HepG2 (cell line): ENCODE results near the gene SLC25A10. TPM values are rescaled to one million over a fixed set of nuclear protein-coding genes. Genes with fewer than 3 reads are reported as not detected.

ENCODE experiments used
- CBX2 ChIP-seq, 2 experiments: fragments of 200-600 bp in 1 of 2; sonication (generic); formaldehyde crosslinking in 1 of 2; IDR thresholded peaks; 2 replicates each; pipeline versions ENCODE4 v1.7.0 to v1.8.1; 2018 to 2022; ENCODE audit warnings: low read depth in 2 of 2, low read length in 1 of 2, mild to moderate bottlenecking in 1 of 2, missing genetic modification reagents in 1 of 2
- CEBPB ChIP-seq: IDR thresholded peaks from 2 replicates; pipeline ENCODE4 v1.6.1; 2011; ENCODE audit warnings: low read depth, low read length, improper control_type of control experiment, borderline replicate concordance
- FIP1L1 ChIP-seq: fragments of 200-400 bp; formaldehyde crosslinking; IDR thresholded peaks from 2 replicates; pipeline ENCODE4 v1.6.1; 2018; ENCODE audit warnings: low read depth, mild to moderate bottlenecking, low read length, moderate library complexity, borderline replicate concordance; ENCODE audit not compliant: insufficient read depth
- HMG20B ChIP-seq: conservative IDR thresholded peaks from 2 replicates; pipeline ENCODE4 v1.6.1; 2016; ENCODE audit warnings: missing genetic modification reagents, missing compliant biosample characterization
- MAFK ChIP-seq, 2 experiments: IDR thresholded peaks in 1 of 2; conservative IDR thresholded peaks in 1 of 2; 2 replicates each; pipeline ENCODE4 v1.6.1; 2011; ENCODE audit warnings: improper control_type of control experiment in 2 of 2, low read length in 2 of 2
- POLR2A ChIP-seq, 2 experiments: IDR thresholded peaks; 2 replicates each; pipeline ENCODE4 v1.6.1; 2011; ENCODE audit warnings: low read depth in 2 of 2, low read length in 2 of 2, mild to moderate bottlenecking in 1 of 2, moderate library complexity in 1 of 2; ENCODE audit not compliant: insufficient read depth in 1 of 2
- RBM22 ChIP-seq: fragments of 200-400 bp; formaldehyde crosslinking; optimal IDR thresholded peaks from 2 replicates; pipeline ENCODE3; 2017; ENCODE audit warnings: mild to moderate bottlenecking, low read length, moderate library complexity
- SP140L ChIP-seq: sonication (generic); formaldehyde crosslinking; IDR thresholded peaks from 2 replicates; pipeline ENCODE4 v1.4.0; 2020; ENCODE audit warnings: missing genetic modification reagents, borderline replicate concordance
- TAF1 ChIP-seq: sonication (generic); formaldehyde crosslinking; IDR thresholded peaks from 2 replicates; pipeline ENCODE4 v1.4.0; 2020; ENCODE audit warnings: missing genetic modification reagents
- XBP1 ChIP-seq: sonication (generic); formaldehyde crosslinking; IDR thresholded peaks from 2 replicates; pipeline ENCODE4 v1.5.0; 2020; ENCODE audit warnings: missing genetic modification reagents
- YEATS2 ChIP-seq: sonication (generic); formaldehyde crosslinking; IDR thresholded peaks from 2 replicates; pipeline ENCODE4 v1.4.0; 2020; ENCODE audit warnings: missing genetic modification reagents, borderline replicate concordance
- ZBTB38 ChIP-seq: sonication (generic); formaldehyde crosslinking; IDR thresholded peaks from 2 replicates; pipeline ENCODE4 v1.5.1; 2020; ENCODE audit warnings: mild to moderate bottlenecking, missing genetic modification reagents
- ZC3H13 ChIP-seq: sonication (generic); formaldehyde crosslinking; IDR thresholded peaks from 2 replicates; pipeline ENCODE4 v1.8.1; 2023; ENCODE audit warnings: mild to moderate bottlenecking, missing genetic modification reagents, moderate library complexity
- ZNF138 ChIP-seq: sonication (generic); formaldehyde crosslinking; IDR thresholded peaks from 2 replicates; pipeline ENCODE4 v1.5.0; 2020; ENCODE audit warnings: mild to moderate bottlenecking, low read depth, missing genetic modification reagents
- ZNF441 ChIP-seq: sonication (generic); formaldehyde crosslinking; IDR thresholded peaks from 2 replicates; pipeline ENCODE4 v1.7.0; 2021; ENCODE audit warnings: missing genetic modification reagents, borderline replicate concordance
- ZNF468 ChIP-seq: sonication (generic); formaldehyde crosslinking; IDR thresholded peaks from 2 replicates; pipeline ENCODE4 v1.8.0; 2022; ENCODE audit warnings: mild to moderate bottlenecking, moderate library complexity, missing genetic modification reagents
- ZNF484 ChIP-seq: sonication (generic); formaldehyde crosslinking; IDR thresholded peaks from 2 replicates; pipeline ENCODE4 v1.5.1; 2020; ENCODE audit warnings: mild to moderate bottlenecking, low read depth, missing genetic modification reagents, borderline replicate concordance
- ZNF660 ChIP-seq: sonication (generic); formaldehyde crosslinking; IDR thresholded peaks from 2 replicates; pipeline ENCODE4 v1.5.1; 2020; ENCODE audit warnings: mild to moderate bottlenecking, low read depth, missing genetic modification reagents, borderline replicate concordance
- polyA plus RNA-seq, 8 experiments: library from polyadenylated mRNA; depleted of rRNA in 3 of 8; stranded (reverse) in 7 of 8; unstranded in 1 of 8; fragments of >200 nt; fragmentation: Illumina TruSeq in 4 of 8; extraction: Trizol in 4 of 8; gene quantifications; 2 replicates each; pipeline versions ENCODE4 v1.2.1 to v1.2.3, GENCODE V29; 2011 to 2016; ENCODE audit warnings: low read depth in 4 of 8, missing spikeins in 1 of 8, mixed read lengths in 1 of 8; ENCODE audit not compliant: insufficient read depth in 1 of 8
- total RNA-seq, 5 experiments: library from RNA; depleted of rRNA; stranded (reverse); fragments of >200 nt; fragmentation: Illumina TruSeq; extraction: Trizol; gene quantifications; 2 replicates each; pipeline ENCODE4 v1.2.3, GENCODE V29; 2016; ENCODE audit warnings: low read depth in 1 of 5
- TF ChIP-seq, protein P1 (sequence below): sonication (generic); formaldehyde crosslinking; IDR thresholded peaks from 2 replicates; pipeline ENCODE4 v1.4.0; 2020; ENCODE audit warnings: mild to moderate bottlenecking, missing genetic modification reagents
- TF ChIP-seq, protein P2 (sequence below): sonication (generic); formaldehyde crosslinking; IDR thresholded peaks from 2 replicates; pipeline ENCODE4 v1.5.1; 2020; ENCODE audit warnings: mild to moderate bottlenecking, missing genetic modification reagents, moderate library complexity
- TF ChIP-seq, protein P3 (sequence below): IDR thresholded peaks from 2 replicates; pipeline ENCODE4 v1.6.1; 2016; ENCODE audit warnings: missing biosample characterization, missing genetic modification reagents, low read depth

SLC25A10 gene
- total and polyA plus RNA-seq, 2 of the 13 experiments (the other 11 are each of a cell fraction or from before 2014, with no cell fraction given), result 46.5 to 140 TPM

DNA sequence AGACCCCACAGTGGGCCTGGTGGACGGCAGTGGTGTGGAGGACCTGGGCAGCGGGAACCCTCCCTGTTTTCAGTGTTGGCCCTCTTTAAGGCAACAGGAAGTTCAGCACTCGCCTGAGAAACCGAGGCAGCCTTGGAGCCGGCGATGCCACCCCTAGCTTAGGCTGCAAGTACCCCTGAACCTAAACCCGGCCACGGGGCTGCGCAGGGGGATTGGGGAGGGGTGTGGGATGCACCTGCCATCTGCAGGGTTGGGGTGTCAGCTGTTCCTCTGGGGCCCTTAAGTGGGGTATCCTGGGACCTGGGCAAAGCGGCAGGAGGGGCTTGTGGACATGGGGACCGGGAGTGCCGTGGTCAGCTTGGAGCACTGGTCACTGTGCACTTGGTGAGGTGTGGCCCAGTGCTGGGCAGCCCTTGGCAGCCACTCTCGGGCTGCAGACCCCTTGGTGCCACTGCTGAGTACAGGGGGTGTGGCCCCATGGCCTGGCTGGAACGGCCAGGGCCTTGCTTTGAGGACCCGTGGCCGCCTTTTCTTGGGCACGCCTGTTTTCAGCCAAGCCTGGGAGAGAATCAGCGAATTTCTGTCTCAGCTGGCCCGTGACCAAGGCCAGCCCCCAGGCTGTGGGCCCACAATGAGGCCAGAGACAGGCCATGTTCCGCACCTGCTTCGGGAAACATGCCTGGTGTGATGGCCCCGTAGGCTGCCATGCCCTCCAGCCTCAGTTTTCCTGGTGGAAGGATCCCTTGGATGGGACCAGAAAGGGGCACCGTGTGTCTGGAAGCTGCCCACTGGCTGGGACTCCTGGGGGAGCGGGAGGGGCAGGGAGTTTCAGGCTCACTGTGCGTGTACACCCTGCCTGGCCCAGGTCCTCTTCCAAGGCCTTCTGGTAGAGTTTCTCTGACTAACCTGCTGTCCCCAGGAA lies 4.1 kb upstream of the SLC25A10 start (continued):
- TF ChIP-seq POLR2A (IDR thresholded peaks at IDR 0.05; ENCODE audit: insufficient read depth in 1 of 2, low read depth in 2 of 2, low read length in 2 of 2) (peak in 1 of 2 experiments; percentile 8; a peak in 2 of 4 replicates), CEBPB (no peak), SP140L (CRISPR knock-in tag) (no peak), TAF1 (CRISPR knock-in tag) (0 out of 2 replicates have a peak, but pooled peaks have one; percentile 19), RBM22 (peak; percentile 1), ZBTB38 (no peak), ZNF484 (CRISPR knock-in tag) (no peak), HMG20B (no peak), ZNF441 (CRISPR knock-in tag) (no peak), CBX2 (IDR thresholded peaks at IDR 0.05; ENCODE audit: low read depth, low read length) (no peak), CBX2 (CRISPR knock-in tag; IDR thresholded peaks at IDR 0.05; ENCODE audit: low read depth) (no peak), ZNF138 (0 out of 2 replicates have a peak, but pooled peaks have one; percentile 26), FIP1L1 (no peak), ZNF468 (CRISPR knock-in tag) (no peak), ZC3H13 (CRISPR knock-in tag) (peak; percentile 60; the same call in 1 of the 2 replicates), MAFK (conservative IDR thresholded peaks at IDR 0.05 in 1 of 2, IDR thresholded peaks at IDR 0.05 in 1 of 2; ENCODE audit: low read length in 2 of 2) (no peak), ZNF660 (CRISPR knock-in tag) (no peak), YEATS2 (no peak), XBP1 (no peak)
- TF ChIP-seq, protein P1, sequence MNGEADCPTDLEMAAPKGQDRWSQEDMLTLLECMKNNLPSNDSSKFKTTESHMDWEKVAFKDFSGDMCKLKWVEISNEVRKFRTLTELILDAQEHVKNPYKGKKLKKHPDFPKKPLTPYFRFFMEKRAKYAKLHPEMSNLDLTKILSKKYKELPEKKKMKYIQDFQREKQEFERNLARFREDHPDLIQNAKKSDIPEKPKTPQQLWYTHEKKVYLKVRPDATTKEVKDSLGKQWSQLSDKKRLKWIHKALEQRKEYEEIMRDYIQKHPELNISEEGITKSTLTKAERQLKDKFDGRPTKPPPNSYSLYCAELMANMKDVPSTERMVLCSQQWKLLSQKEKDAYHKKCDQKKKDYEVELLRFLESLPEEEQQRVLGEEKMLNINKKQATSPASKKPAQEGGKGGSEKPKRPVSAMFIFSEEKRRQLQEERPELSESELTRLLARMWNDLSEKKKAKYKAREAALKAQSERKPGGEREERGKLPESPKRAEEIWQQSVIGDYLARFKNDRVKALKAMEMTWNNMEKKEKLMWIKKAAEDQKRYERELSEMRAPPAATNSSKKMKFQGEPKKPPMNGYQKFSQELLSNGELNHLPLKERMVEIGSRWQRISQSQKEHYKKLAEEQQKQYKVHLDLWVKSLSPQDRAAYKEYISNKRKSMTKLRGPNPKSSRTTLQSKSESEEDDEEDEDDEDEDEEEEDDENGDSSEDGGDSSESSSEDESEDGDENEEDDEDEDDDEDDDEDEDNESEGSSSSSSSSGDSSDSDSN (CRISPR knock-in tag), result no peak
- TF ChIP-seq, protein P2, sequence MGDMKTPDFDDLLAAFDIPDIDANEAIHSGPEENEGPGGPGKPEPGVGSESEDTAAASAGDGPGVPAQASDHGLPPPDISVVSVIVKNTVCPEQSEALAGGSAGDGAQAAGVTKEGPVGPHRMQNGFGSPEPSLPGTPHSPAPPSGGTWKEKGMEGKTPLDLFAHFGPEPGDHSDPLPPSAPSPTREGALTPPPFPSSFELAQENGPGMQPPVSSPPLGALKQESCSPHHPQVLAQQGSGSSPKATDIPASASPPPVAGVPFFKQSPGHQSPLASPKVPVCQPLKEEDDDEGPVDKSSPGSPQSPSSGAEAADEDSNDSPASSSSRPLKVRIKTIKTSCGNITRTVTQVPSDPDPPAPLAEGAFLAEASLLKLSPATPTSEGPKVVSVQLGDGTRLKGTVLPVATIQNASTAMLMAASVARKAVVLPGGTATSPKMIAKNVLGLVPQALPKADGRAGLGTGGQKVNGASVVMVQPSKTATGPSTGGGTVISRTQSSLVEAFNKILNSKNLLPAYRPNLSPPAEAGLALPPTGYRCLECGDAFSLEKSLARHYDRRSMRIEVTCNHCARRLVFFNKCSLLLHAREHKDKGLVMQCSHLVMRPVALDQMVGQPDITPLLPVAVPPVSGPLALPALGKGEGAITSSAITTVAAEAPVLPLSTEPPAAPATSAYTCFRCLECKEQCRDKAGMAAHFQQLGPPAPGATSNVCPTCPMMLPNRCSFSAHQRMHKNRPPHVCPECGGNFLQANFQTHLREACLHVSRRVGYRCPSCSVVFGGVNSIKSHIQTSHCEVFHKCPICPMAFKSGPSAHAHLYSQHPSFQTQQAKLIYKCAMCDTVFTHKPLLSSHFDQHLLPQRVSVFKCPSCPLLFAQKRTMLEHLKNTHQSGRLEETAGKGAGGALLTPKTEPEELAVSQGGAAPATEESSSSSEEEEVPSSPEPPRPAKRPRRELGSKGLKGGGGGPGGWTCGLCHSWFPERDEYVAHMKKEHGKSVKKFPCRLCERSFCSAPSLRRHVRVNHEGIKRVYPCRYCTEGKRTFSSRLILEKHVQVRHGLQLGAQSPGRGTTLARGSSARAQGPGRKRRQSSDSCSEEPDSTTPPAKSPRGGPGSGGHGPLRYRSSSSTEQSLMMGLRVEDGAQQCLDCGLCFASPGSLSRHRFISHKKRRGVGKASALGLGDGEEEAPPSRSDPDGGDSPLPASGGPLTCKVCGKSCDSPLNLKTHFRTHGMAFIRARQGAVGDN (CRISPR knock-in tag), result peak; percentile 52
- TF ChIP-seq, protein P3, sequence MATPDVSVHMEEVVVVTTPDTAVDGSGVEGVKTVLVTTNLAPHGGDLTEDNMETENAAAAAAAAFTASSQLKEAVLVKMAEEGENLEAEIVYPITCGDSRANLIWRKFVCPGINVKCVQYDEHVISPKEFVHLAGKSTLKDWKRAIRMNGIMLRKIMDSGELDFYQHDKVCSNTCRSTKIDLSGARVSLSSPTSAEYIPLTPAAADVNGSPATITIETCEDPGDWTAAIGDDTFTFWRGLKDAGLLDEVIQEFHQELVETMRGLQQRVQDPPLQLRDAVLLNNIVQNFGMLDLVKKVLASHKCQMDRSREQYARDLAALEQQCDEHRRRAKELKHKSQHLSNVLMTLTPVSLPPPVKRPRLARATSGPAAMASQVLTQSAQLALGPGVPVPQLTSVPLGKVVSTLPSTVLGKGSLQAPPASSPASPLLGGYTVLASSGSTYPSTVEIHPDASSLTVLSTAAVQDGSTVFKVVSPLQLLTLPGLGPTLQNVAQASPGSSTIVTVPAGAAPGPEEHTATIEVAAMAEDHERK (CRISPR knock-in tag), result no peak
